Activated CD4-positive, alpha-beta T cell treated with anti-CD3 and anti-CD28 coated beads for 4 hours (primary cell): ENCODE data around the gene ALX4.

Source experiments
- DNase-seq, 2 donors: peaks; one replicate each; pipeline ENCODE4 v3.0.0-alpha.2; 2020

Gene ALX4

GRCh38 chr11:44313761-44314489 is 4.0 kb upstream of the ALX4 start:
- no peak for DNase-seq

GRCh38 chr11:44312876-44313275 is 2.9 kb upstream of the ALX4 start:
- no peak for DNase-seq

GRCh38 chr11:44311339-44312261 is 1.7 kb upstream of the ALX4 start:
- DNase-seq = no peak

GRCh38 chr11:44310463-44311272 is 729 bp upstream of the ALX4 start:
- DNase-seq = no peak

- no peak for DNase-seq
Observed at GRCh38 chr11:44310206-44310462, 195 bp upstream of the ALX4 start.

- no peak for DNase-seq
Observed at GRCh38 chr11:44308923-44309477, 939 bp downstream of the ALX4 start.

GRCh38 chr11:44308256-44308922 is 1.6 kb downstream of the ALX4 start:
- DNase-seq = no peak

- DNase-seq = no peak
Observed at GRCh38 chr11:44307340-44308099, 2.4 kb downstream of the ALX4 start.

GRCh38 chr11:44306918-44307244 is 3.1 kb downstream of the ALX4 start:
- no peak for DNase-seq

GRCh38 chr11:44306052-44306917 is 3.7 kb downstream of the ALX4 start:
- DNase-seq = no peak

- DNase-seq = peak in 1 of 2 donors; percentile 15
Observed at GRCh38 chr11:44305470-44306051, 4.4 kb downstream of the ALX4 start.

GRCh38 chr11:44305026-44305469 is 4.9 kb downstream of the ALX4 start:
- no peak for DNase-seq

GRCh38 chr11:44304091-44305025 is 5.6 kb downstream of the ALX4 start:
- no peak for DNase-seq

GRCh38 chr11:44303401-44303938 is 6.5 kb downstream of the ALX4 start:
- DNase-seq = no peak

GRCh38 chr11:44301564-44302271 is 8.2 kb downstream of the ALX4 start:
- DNase-seq = no peak

- no peak for DNase-seq
Observed at GRCh38 chr11:44300844-44301563, 8.9 kb downstream of the ALX4 start.

- no peak for DNase-seq
Observed at GRCh38 chr11:44298862-44299261, 11.1 kb downstream of the ALX4 start.

GRCh38 chr11:44290208-44290607 is 19.7 kb downstream of the ALX4 start:
- no peak for DNase-seq
